Measurements from ENCODE around the gene FMNL2. TPM values are rescaled to one million over a fixed set of nuclear protein-coding genes. Genes with fewer than 3 reads are reported as not detected.

The FMNL2 gene
- total RNA-seq, 1 donor = 24.2 TPM

DNA sequence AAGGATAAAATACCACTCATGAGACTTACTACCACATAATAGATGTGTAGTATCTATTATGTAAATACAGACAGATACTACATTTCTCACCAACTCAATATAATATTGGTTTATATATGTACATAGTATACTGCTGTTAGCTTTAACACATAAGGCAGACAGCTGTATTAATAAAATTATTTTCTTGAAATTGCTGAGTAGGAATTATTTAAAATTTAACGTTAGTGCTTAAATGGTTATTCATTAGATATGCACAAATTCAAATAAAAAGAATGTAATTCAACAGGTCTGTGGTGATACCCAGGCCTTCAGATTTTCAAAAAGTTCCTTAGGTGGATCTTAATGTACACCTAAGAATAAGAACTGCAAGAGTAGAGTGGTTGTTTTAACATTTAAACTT lies 323.2 kb downstream of the FMNL2 start:
- Histone ChIP-seq H3K27ac (ENCODE audit: low read depth, low read length) (no peak overlapping the region), H3K4me1 (ENCODE audit: insufficient read depth, low read length) (no peaks in the 10 kb centered on the region), H3K4me3 (ENCODE audit: insufficient read depth, low read length) (no peak overlapping the region), H3K4me2 (ENCODE audit: insufficient read depth, low read length) (no peak overlapping the region), H3K27me3 (ENCODE audit: insufficient read depth, low read length) (no peaks in the 10 kb centered on the region), H4K20me1 (ENCODE audit: insufficient read depth, low read length) (no peaks in the 10 kb centered on the region), H2AFZ (ENCODE audit: low read length) (no peak overlapping the region), H3K36me3 (ENCODE audit: insufficient read depth, low read length) (peaks cover 65% of the 10 kb centered on the region), H3K9me3 (ENCODE audit: low read depth, low read length) (no peaks in the 10 kb centered on the region), H3K79me2 (ENCODE audit: insufficient read depth, low read length) (no peaks in the 10 kb centered on the region)
- DNase-seq (ENCODE audit: insufficient read length, low spot score, missing footprints) = no peak
- TF ChIP-seq, protein P1, sequence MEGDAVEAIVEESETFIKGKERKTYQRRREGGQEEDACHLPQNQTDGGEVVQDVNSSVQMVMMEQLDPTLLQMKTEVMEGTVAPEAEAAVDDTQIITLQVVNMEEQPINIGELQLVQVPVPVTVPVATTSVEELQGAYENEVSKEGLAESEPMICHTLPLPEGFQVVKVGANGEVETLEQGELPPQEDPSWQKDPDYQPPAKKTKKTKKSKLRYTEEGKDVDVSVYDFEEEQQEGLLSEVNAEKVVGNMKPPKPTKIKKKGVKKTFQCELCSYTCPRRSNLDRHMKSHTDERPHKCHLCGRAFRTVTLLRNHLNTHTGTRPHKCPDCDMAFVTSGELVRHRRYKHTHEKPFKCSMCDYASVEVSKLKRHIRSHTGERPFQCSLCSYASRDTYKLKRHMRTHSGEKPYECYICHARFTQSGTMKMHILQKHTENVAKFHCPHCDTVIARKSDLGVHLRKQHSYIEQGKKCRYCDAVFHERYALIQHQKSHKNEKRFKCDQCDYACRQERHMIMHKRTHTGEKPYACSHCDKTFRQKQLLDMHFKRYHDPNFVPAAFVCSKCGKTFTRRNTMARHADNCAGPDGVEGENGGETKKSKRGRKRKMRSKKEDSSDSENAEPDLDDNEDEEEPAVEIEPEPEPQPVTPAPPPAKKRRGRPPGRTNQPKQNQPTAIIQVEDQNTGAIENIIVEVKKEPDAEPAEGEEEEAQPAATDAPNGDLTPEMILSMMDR (IDR thresholded peaks at IDR 0.05; ENCODE audit: extremely low read depth, low read depth, low read length) = no peak

DNA sequence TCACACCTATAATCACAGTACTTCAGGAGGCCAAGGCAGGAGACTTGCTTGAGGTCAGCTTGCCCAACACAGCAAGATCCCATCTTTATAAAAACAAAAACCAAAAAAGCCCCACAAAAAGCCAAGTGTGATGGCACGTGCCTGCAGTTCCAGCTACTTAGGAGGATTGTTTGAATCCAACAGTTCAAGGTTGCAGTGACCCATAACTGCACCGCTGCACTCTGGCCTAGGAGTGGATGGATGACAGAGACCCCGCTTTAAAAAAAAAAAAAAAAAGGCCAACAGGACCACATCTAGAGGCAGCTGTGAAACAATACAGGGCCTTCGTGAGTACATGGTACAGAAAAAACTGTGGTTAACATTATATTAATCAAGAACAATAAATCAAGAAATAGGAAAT lies 326.1 kb downstream of the FMNL2 start:
- TF ChIP-seq, protein P1 (IDR thresholded peaks at IDR 0.05; ENCODE audit: extremely low read depth, low read depth, low read length) = no peak
- H3K9me3 ChIP-seq (ENCODE audit: low read depth, low read length) = no peaks in the 10 kb centered on the region
- no peaks in the 10 kb centered on the region for H3K79me2 ChIP-seq (ENCODE audit: insufficient read depth, low read length)
- H4K20me1 ChIP-seq (ENCODE audit: insufficient read depth, low read length) = no peaks in the 10 kb centered on the region
- H3K4me1 ChIP-seq (ENCODE audit: insufficient read depth, low read length) = no peaks in the 10 kb centered on the region
- no peak overlapping the region for H3K4me3 ChIP-seq (ENCODE audit: insufficient read depth, low read length)
- H3K27me3 ChIP-seq (ENCODE audit: insufficient read depth, low read length) = no peaks in the 10 kb centered on the region
- DNase-seq (ENCODE audit: insufficient read length, low spot score, missing footprints) = no peak
- H3K36me3 ChIP-seq (ENCODE audit: insufficient read depth, low read length) = peaks cover 85% of the 10 kb centered on the region
- H2AFZ ChIP-seq (ENCODE audit: low read length) = no peak overlapping the region
- H3K27ac ChIP-seq (ENCODE audit: low read depth, low read length) = no peak overlapping the region
- H3K4me2 ChIP-seq (ENCODE audit: insufficient read depth, low read length) = no peak overlapping the region

GRCh38 chr2:152664725-152665124 lies 329.8 kb downstream of the FMNL2 start:
- Histone ChIP-seq H3K4me2 (ENCODE audit: insufficient read depth, low read length) (no peak overlapping the region), H3K4me3 (ENCODE audit: insufficient read depth, low read length) (no peak overlapping the region), H2AFZ (ENCODE audit: low read length) (no peak overlapping the region), H3K36me3 (ENCODE audit: insufficient read depth, low read length) (peaks cover 83% of the 10 kb centered on the region), H3K27ac (ENCODE audit: low read depth, low read length) (no peak overlapping the region), H3K27me3 (ENCODE audit: insufficient read depth, low read length) (no peaks in the 10 kb centered on the region), H3K9me3 (ENCODE audit: low read depth, low read length) (no peaks in the 10 kb centered on the region), H3K79me2 (ENCODE audit: insufficient read depth, low read length) (no peaks in the 10 kb centered on the region), H3K4me1 (ENCODE audit: insufficient read depth, low read length) (no peaks in the 10 kb centered on the region), H4K20me1 (ENCODE audit: insufficient read depth, low read length) (no peaks in the 10 kb centered on the region)
- no peak for DNase-seq (ENCODE audit: insufficient read length, low spot score, missing footprints)
- TF ChIP-seq, protein P1 (IDR thresholded peaks at IDR 0.05; ENCODE audit: extremely low read depth, low read depth, low read length) = no peak

DNA sequence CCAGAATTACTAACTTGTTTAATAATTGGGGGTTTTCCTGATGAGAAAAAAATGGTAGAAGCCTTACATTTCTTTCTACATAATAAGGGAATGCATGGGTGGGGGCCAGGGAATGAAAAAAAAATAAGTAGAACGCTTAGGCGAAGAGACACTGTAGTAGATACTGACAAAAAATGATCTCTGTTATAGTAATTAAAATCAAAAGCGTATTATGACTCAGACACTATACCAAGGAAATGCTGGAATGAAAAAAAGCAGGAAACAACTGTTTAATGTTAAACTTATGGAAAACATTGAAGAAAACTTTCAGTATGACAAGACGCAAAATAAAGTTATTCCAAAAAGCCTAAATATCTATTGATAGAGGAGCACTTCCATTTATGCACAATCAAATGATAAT lies 339.4 kb downstream of the FMNL2 start:
- H2AFZ ChIP-seq (ENCODE audit: low read length) = no peak overlapping the region
- H3K36me3 ChIP-seq (ENCODE audit: insufficient read depth, low read length) = peaks cover 66% of the 10 kb centered on the region
- H3K27ac ChIP-seq (ENCODE audit: low read depth, low read length) = no peak overlapping the region
- H4K20me1 ChIP-seq (ENCODE audit: insufficient read depth, low read length) = no peaks in the 10 kb centered on the region
- no peaks in the 10 kb centered on the region for H3K79me2 ChIP-seq (ENCODE audit: insufficient read depth, low read length)
- no peak overlapping the region for H3K4me3 ChIP-seq (ENCODE audit: insufficient read depth, low read length)
- no peaks in the 10 kb centered on the region for H3K9me3 ChIP-seq (ENCODE audit: low read depth, low read length)
- DNase-seq (ENCODE audit: insufficient read length, low spot score, missing footprints) = no peak
- no peaks in the 10 kb centered on the region for H3K4me1 ChIP-seq (ENCODE audit: insufficient read depth, low read length)
- H3K4me2 ChIP-seq (ENCODE audit: insufficient read depth, low read length) = no peak overlapping the region
- no peaks in the 10 kb centered on the region for H3K27me3 ChIP-seq (ENCODE audit: insufficient read depth, low read length)
- TF ChIP-seq, protein P1 (IDR thresholded peaks at IDR 0.05; ENCODE audit: extremely low read depth, low read depth, low read length) = no peak

Data from osteoblast (primary cell).